ENCODE results near the gene STX2. TPM values are rescaled to one million over a fixed set of nuclear protein-coding genes. Genes with fewer than 3 reads are reported as not detected.
"Not testable (repeated sequence)": the region's sequence is repeated elsewhere in the genome, so short reads cannot be mapped to it uniquely, and the experiment has no call there.

The STX2 gene
- total RNA-seq: 16.8 and 23.8 TPM in 2 replicates

DNA sequence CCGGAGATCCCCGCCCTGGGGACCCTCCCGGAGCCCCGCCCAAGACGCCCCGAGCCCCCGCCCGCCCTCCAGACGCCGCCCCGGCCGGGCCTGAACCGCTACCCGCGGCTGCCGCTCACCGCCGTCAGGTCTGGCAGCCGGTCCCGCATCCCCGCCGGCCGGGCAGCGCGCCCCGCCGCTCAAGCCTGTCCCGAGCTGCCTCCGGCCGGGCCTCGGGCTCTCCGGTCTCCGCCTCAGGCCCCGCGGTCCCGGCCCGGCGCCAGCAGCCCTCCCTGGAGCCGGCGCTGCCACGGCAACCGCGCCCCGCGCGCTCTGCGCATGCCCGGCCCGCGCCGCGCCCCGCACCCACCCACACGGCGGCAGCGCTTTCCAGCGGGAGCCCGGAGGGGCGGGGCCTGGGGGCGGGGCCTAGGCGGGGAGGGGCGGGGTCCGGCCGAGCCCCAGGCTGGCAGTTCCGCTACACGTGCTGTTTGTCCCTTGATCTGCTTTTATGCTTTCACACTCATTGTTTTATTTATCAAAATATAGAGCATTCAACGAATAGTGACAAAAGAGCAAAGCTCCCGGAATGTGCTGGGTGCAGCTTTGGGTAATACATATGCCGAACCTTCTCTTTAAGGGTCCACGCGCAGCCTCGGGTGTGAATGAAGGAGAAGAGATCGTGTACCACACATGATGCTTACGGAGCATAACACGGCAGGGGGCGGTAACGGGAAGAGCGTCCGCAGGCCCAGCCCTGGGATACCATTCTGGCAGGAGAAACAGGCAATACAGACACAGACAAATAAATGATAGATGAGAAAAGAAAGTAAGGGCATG lies at the start of gene STX2:
STX2 (minus strand) TSS at position 300 of the 819 bp plus-strand sequence; CDS start at position 149, 151 bp downstream.
- DNase-seq (ENCODE audit: low read depth in 2 of 2): peak; percentile 87 to 91

DNA sequence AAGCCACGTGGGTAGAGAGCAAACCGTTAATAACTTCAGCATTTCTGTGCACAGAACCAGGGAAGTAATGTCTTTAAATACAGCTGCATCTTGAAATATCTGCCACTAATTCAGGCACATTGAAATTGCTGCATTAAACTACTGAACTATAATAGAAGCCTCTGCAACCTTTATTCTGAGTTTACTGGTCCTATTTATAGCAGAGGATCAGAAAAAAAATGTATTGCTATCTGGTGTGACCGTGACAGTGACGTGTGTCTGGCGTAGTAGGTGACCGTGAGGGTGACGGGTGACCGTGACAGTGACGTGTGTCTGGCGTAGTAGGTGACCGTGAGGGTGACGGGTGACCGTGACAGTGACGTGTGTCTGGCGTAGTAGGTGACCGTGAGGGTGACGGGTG lies 48.1 kb upstream of the STX2 start:
- DNase-seq (ENCODE audit: low read depth in 2 of 2): not testable (repeated sequence)

DNA sequence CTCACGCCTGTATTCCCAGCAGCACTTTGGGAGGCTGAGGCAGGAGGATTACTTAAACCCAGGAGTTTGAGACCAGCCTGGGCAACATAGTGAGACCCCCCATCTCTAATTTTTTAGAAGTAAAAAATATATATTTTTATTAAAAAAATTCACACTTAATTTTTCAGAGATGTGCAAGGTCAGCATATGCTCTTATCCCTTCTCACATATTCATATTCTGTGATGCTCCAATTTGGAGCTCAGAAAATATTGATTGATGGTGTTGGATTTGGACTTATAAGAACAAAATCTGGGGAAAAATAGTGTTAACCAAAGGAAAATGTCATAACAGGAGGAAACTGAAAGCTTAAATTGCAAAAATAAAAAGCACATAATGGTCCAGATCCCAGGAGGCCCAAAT lies 42.5 kb upstream of the STX2 start:
- DNase-seq (ENCODE audit: low read depth in 2 of 2): no peak

DNA sequence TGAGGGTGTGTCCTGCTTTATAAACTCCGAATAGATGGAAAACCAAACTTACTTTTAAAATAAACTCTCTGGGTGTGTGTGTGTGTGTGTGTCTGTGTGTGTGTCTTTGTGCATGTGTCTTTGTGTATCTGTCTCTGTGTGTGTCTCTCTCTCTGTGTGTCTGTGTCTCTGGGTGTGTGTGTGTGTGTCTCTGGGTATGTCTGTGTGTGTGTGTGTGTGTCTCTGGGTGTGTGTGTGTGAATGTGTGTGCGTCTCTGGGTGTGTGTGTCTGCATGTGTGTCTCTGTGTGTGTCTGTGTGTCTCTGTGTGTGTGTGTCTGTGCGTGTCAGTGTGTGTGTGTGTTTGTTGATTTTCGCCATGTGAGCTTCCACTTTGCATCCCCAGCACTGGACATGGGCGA lies 42.0 kb upstream of the STX2 start:
- no peak for DNase-seq (ENCODE audit: low read depth in 2 of 2)

DNA sequence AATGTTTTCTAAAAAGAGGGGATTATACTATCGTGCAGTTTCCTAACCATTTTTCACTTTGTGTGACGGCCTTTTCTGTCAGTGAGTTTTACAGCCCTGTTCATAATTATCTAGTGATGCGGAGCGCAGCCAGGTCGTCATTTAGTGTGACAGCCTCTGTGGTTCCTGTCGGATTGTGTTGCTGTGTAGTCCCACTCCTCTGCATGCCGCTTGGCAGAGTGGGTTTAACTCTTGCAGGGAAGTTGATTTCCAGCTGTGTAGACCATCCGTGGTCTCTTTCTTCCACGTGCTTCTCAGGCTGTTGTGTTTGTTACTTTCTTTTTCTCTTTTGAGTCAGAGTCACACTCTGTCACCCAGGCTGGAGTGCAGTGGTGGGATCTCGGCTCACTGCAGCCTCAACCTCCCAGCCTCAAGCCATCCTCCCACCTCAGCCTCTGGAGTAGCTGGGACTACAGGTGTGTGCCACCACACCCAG lies 41.4 kb upstream of the STX2 start:
- no peak for DNase-seq (ENCODE audit: low read depth in 2 of 2)

DNA sequence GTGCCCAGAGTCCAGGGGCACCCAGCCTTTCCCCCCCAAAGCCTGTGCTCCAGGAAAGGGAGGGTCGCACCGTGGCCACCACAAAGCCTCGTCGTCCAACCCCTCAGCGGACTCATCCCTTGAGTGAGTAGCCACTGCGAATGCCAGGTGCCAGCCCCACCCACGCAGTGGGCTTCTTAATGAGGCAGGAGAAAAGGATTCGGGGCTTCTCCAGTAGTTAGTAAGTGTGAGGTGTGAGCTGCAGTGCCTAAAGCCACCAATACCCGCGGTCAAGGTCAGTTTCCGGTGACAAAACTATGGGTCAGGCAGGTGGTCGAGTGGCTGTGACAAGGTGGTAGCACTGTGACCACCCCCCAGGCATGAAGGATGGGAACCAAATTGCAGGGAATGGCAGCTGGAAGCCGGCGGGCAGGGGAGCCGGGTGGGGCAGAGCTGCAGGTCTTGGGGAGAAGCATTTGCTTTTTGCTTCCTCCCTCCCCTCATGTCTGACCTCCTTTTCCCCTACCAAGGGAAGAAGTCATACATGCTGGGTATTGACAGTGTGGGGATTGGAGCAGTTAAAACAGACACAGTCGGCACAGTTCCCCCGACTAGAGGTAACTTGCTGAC lies 40.8 kb upstream of the STX2 start:
- DNase-seq (ENCODE audit: low read depth in 2 of 2): peak in 1 of 2 donors; percentile 6

DNA sequence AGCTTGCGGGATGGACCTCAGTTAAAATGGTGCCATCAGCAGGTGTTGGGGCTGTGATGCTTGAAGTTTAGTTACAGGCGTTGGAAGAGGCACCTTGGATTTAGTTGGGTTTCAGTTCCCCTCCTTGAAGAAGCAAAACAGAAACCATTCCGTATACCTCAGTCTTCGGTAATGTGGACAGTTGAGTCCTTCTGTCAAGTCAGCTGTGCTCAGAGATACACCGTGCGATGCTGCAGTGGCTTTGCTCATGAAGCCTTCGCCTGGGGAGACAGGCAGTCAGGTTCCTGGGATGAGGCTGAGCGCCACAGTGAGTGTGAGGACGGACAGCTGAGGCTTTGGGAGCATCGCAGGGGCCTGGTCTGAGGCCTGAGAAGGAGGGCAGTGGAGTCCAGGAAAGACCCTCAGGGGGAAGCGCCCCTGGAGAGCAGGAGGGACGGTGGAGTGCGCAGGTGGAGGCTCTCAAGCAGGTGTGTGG lies 40.2 kb upstream of the STX2 start:
- DNase-seq (ENCODE audit: low read depth in 2 of 2): no peak

DNA sequence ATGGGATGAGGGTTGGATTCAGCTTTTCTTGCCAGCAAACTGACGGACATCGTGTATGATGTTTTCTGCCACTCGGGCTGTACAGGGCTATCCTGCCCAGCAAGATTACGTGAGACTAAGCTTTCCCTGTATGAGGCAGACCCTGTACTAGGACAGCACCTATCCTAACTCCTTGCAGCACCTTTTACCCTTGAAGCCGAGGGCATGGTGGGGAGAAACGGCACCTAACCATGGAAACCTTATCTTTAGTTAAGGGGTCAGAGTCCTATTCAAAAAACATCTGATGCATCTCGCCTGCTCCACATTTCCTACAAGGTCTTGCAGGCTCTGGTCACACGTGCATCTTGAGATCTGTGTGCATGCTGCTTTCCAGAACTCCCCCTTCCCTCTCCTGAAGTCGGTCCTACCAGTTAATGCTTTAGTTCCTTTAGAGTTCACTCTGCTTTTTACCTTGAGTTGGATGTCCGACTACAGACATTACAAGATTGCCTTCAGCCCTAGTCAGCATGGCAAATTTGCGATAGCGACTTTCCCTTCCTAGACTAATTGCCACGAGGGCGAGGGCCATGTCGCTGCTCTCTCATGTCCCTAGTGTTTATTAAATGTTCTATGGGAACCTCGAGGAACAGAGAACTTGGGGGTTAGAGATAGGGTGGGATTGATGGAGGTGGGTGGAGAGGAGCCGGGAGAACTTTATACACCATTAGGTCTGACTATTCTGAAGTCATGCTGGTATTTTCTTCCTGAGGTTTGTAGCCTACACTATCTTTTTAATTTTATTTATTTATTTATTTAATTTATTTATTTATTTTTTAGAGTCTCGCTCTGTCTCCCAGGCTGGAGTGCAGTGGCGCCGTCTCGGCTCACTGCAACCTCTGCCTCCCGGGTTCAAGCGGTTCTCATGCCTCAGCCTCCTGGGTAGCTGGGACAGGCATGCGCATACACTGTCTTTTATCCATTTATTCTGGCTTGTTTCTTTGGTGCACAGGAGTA lies 39.4 kb upstream of the STX2 start:
- no peak for DNase-seq (ENCODE audit: low read depth in 2 of 2)

DNA sequence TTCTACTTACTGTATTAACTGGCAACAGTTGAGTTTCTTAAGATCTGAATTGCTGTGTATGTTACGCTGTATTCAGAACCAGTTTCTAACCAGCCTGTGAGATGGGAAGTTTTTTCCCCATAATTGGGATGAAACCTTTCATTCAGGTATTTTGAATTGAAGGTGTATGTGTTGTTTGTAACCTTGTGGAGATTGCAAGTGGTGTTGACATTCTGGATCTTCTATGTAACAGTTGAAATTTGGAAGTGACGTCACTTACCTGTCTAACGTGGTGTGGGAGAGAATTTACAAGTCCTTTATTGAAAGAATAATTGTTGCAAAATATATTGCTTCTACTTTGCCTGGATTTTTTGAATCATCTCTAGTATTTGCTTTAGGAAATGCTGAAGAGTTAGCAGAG lies 38.3 kb upstream of the STX2 start:
- no peak for DNase-seq (ENCODE audit: low read depth in 2 of 2)

DNA sequence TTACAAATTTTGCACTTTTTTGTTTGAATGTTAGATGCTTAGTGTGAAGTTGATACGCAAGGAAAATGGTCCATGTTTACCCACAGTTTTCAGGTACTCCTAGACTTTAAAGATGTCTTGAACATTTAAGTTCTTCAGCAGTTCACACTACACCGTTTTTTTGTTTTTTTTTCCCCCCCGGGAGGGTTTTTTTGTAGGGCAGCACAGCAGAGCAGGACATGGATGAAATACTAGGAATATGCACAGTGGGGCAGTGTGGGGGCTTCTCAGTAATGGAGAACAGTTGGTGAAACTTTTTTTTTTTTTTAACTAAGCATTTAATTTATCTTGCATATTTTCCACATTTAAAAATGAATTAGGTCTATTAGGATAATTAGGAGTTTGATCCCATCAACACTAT lies 37.7 kb upstream of the STX2 start:
- no peak for DNase-seq (ENCODE audit: low read depth in 2 of 2)

DNA sequence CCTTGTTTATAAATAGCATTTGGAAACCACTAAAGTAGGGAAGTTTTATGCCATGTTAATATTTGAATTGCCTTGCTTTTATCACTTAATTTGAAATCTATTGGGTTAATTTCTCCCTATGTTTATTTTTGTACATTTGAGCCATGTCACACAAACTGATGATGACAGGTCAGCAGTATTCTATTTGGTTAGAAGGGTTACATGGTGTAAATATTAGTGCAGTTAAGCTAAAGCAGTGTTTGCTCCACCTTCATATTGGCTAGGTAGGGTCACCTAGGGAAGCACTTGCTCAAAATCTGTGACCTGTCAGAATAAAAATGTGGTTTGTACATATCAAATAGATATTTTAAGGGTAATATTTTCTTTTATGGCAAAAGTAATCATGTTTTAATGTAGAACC lies 37.2 kb upstream of the STX2 start:
- DNase-seq (ENCODE audit: low read depth in 2 of 2): no peak

DNA sequence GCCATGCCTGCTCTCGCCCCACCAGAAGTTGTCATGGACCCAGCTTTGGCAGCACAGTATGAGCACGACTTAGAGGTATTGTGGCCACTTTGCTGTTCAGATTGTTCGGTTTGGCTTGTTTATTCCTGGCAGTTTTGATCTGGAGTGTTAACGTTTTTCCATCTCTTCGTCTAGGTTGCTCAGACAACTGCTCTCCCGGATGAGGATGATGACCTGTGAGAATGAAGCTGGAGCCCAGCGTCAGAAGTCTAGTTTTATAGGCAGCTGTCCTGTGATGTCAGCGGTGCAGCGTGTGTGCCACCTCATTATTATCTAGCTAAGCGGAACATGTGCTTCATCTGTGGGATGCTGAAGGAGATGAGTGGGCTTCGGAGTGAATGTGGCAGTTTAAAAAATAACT lies 36.7 kb upstream of the STX2 start:
- not testable (repeated sequence) for DNase-seq (ENCODE audit: low read depth in 2 of 2)

DNA sequence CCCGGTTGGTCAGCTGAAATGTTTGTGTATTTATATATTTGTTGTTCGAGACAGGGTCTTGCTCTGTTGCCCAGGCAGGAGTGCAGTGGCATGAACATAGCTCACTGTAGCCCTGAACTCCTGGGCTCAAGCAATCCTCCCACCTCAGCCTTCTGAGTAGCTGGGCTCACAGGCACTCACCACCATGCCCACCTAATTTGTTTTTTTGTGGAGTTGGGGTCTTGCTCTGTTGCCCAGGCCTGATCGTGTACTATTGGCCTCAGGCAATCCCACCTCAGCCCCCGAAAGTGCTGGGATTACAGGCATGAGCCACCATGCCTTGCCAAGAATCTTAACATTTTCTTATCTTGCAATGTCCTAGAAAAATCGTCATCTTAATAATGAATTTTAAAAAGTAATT lies 36.1 kb upstream of the STX2 start:
- DNase-seq (ENCODE audit: low read depth in 2 of 2): no peak

DNA sequence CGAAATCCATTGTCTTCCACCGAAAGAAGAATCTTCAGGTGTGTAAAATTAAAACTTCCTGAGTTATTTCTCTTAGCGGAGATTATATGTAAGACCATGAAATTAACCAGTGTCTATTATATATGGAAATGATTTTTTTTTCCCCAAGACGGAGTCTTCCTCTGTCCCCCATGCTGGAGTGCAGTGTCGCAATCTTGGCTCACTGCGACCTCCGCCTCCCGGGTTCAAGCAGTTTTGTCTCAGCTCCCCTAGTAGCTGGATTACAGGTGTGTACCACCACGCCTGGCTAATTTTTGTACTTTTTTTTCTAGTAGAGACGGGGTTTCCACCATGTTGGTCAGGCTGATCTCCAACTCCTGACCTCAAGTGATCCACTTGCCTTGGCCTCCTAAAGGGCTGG lies 35.6 kb upstream of the STX2 start:
- DNase-seq (ENCODE audit: low read depth in 2 of 2): no peak

DNA sequence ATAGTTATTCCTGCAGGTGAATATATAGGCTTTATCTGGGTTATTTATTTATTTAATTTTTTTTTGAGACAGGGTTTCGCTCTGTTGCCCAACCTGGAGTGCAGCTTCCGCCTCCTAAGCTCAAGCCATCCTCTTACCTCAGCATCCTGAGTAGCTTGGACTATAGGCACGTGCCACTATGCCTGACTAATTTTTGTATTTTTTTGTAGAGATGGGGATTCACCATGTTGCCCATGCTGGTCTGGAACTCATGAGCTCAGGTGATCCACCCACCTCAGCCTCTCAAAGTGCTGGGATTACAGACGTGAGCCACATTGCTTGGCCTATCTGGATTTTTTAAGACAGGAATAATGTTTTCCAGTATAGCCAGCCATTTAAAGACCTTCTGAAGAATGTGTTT lies 34.8 kb upstream of the STX2 start:
- DNase-seq (ENCODE audit: low read depth in 2 of 2): no peak

DNA sequence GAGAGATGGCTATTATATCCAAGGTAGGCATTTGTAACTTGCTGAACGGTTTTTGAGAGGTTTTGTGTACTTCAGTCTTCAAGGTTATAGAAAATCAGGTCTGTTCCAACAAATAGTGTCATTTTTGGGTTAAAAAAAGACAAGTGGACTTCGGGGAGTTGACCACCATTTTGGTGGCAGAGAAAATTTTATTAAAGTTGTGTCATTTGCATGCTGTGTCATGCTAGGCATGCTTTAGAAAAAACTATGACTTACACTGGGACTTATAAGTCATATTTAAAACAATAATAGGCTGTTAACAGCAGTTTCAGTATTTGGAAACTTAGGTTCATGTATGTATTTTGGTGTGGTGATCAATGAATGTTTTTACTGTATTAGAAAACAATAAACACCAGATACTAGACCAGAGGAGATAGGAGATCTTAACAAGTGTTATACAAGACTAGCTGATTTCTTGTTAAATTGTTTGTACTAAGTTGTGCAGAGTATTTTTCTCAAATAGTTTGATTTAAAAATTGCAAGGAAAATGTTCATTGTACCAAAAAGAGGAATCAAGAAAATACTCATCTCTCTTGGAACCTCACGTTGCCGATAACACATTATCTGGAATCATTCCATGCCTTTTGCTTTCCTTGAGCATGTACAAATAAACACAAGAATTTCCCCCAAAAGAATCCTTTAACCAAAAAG lies 34.2 kb upstream of the STX2 start:
- peak in 1 of 2 donors; percentile 15 for DNase-seq (ENCODE audit: low read depth in 2 of 2)

DNA sequence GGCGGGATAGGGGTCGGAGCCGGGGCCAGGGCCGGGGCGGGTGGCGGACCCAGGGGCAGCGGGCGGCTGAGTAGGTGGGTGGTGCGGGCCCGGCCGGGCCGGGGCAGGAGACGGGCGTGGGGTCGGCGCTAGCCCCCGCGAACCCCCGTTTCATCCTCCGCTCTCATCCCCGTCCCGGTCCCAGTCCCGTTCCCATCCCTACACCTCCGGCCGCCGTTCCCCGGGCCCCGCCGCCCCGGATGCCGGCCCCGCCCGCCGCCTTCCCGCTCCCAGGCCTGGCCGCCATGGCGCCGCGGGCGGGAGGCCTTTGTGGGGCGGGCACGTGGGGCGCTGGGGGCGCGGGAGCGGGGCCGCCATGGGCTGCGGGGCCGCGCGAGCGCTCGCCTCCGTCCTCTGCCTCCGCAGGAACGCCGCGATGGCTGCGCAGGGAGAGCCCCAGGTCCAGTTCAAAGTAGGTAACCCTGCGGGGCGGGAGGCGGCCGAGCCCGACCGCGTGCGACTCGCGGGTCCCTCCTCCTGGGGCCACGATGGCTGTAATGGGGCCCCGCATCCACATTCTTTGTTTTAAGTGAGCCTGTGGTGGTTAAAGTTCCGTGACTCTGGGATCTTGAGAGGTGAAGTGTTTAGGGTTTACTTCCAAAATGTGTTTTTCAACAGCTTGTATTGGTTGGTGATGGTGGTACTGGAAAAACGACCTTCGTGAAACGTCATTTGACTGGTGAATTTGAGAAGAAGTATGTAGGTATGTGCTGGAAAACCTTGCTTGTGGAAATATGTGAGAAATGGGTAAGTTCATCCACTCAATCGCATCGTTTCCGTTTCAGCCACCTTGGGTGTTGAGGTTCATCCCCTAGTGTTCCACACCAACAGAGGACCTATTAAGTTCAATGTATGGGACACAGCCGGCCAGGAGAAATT lies 33.4 kb upstream of the STX2 start:
- DNase-seq (ENCODE audit: low read depth in 2 of 2): peak; percentile 53 to 55

DNA sequence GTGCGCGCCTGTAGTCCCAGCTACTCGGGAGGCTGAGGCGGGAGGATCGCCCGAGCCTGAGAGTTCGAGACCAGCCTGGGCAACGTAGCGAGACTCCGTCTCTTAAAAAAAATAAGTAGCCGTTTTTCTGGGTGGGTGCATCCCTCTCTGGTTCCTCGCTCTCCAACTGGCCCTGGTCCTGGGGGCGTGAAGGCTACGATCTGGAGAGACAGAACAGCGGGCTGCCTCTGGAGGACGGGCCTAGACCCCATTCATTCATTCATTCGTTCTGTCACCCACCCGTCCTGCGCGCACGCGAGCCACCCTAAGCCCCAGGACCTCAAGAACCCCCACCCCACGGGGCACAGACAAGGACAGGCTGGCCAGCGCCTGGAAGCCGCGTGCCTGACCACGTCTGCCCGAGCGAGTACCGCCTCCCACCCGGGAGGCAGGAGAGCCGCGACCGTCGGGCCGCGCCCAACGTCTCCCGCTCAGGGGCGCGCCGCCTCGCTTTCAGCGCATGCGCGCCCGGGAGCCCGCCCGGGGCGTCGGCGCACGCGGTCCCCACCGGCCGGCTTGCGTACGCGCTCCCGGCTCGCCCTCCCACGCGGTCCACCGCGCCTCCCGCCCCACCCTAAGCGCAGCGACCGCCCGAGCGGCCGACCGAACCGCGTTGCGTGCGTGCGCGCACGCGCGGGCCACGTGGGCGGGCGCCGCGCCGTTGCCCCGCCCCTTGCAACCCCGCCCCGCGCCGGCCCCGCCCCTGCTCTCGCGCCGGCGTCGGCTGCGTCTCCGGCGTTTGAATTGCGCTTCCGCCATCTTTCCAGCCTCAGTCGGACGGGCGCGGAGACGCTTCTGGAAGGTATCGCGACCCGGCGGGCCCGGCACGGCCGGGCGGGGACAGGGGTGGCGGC lies 32.5 kb upstream of the STX2 start, which contains the start of gene RAN:
RAN (plus strand) TSS at position 781 of the 893 bp plus-strand sequence. CDS start 528 bp downstream, outside the sequence.
- peak; percentile 96 to 98 for DNase-seq (ENCODE audit: low read depth in 2 of 2)
